RPMI7951 (cell line): ENCODE results near the gene IFIH1. TPM values are rescaled to one million over a fixed set of nuclear protein-coding genes. Genes with fewer than 3 reads are reported as not detected.

Experiments used
- total RNA-seq: library from RNA; depleted of rRNA; stranded (reverse); fragments of >200 nt; shearing (Covaris generic); gene quantifications from 2 replicates; pipeline ENCODE4 v1.2.3, GENCODE V29; 2014; rRNA removed

IFIH1 gene
- total RNA-seq, 1 experiment from 2014 or later = 13.1 TPM

Other genes starting within 250 kb of the IFIH1 start
- gene DPP4, start 244.5 kb downstream of the IFIH1 start, total RNA-seq = 2.8 and 3.1 TPM in 2 replicates
- gene GCG, start 166.4 kb downstream of the IFIH1 start, total RNA-seq = 0.24 and 0.39 TPM in 2 replicates
- gene FAP, start 75.2 kb downstream of the IFIH1 start, total RNA-seq = 142 and 170 TPM in 2 replicates
- gene GCA, start 25.4 kb upstream of the IFIH1 start, total RNA-seq = 16.3 and 21.5 TPM in 2 replicates